Upper lobe of left lung (tissue), 6 donors: ENCODE measurements around the gene PMM1. TPM values are rescaled to one million over a fixed set of nuclear protein-coding genes. Genes with fewer than 3 reads are reported as not detected.

Experiments used
- ATAC-seq, 2 donors: fragments of 200-7000 bp; cut with Tn5 transposase; one replicate each; pipeline ENCODE4 v1.9.1; 2022; ENCODE audit warnings: mild to moderate bottlenecking in 2 of 2, moderate library complexity in 2 of 2; ENCODE audit not compliant: low FRiP score in 2 of 2
- DNase-seq, 2 donors: peaks; one replicate each; pipeline ENCODE4 v3.0.0-alpha.2; 2019 to 2020
- H3K27ac ChIP-seq, 4 donors: fragments of 200-600 bp; sonication (generic); one replicate each; pipeline ENCODE4 v1.5.1; 2016 to 2019
- H3K27me3 ChIP-seq, 4 donors: fragments of 200-600 bp; sonication (generic); one replicate each; pipeline ENCODE4 v1.5.1; 2017 to 2019
- H3K36me3 ChIP-seq, 4 donors: fragments of 200-600 bp; sonication (generic); one replicate each; pipeline ENCODE4 v1.5.1; 2016 to 2019
- H3K4me1 ChIP-seq, 4 donors: fragments of 200-600 bp; sonication (generic); one replicate each; pipeline ENCODE4 v1.5.1; 2018 to 2019
- H3K4me3 ChIP-seq, 4 donors: fragments of 200-600 bp; sonication (generic); one replicate each; pipeline ENCODE4 v1.5.1; 2017 to 2019; ENCODE audit warnings: mild to moderate bottlenecking in 2 of 4, moderate library complexity in 1 of 4
- H3K9me3 ChIP-seq, 4 donors: fragments of 200-600 bp; sonication (generic); one replicate each; pipeline ENCODE4 v1.5.1; 2018 to 2019
- EP300 ChIP-seq, 4 donors: sonication (generic); formaldehyde crosslinking; IDR thresholded peaks; one replicate each; pipeline ENCODE4 v1.5.1; 2017; ENCODE audit warnings: antibody characterized with exemption in 4 of 4, control low read depth in 2 of 4
- POLR2A ChIP-seq, 4 donors: fragments of 450-650 bp; IDR thresholded peaks; one replicate each; pipeline ENCODE4 v1.5.1; 2016 to 2017; ENCODE audit warnings: antibody characterized with exemption in 4 of 4, mild to moderate bottlenecking in 2 of 4
- POLR2AphosphoS5 ChIP-seq, 2 donors: sonication (generic); formaldehyde crosslinking; IDR thresholded peaks; one replicate each; pipeline ENCODE4 v1.5.1; 2017; ENCODE audit warnings: antibody characterized with exemption in 2 of 2
- WGBS, 2 donors: methylation state at CpG; one replicate each; pipeline ENCODE4 v1.1.5; 2017 to 2018; 5-methylcytosine and 5-hydroxymethylcytosine counted together
- total RNA-seq, 6 donors: library from RNA; depleted of rRNA in 4 of 6; stranded (reverse); fragments of >200 nt in 4 of 6; gene quantifications; one replicate each; pipeline versions ENCODE4 v1.1.0 to v1.2.1, GENCODE V29; 2016 to 2021
- TF ChIP-seq, protein P1 (sequence below), 6 experiments: fragments of 450-650 bp in 4 of 6; fragments of 200-600 bp in 2 of 6; sonication (generic) in 2 of 6; IDR thresholded peaks; one replicate each; pipeline ENCODE4 v1.5.1; 2016 to 2019; ENCODE audit warnings: antibody characterized with exemption in 6 of 6
- donor health status: DM: no; HTN: no; CAD: no; lungs with moderate emphysema.
- donor health status: DM: no; HTN: yes; CAD: no; lungs with severe emphysema.

The PMM1 gene
- total RNA-seq, 6 donors from 2014 or later = 42.1 to 226 (median 105) TPM

DNA sequence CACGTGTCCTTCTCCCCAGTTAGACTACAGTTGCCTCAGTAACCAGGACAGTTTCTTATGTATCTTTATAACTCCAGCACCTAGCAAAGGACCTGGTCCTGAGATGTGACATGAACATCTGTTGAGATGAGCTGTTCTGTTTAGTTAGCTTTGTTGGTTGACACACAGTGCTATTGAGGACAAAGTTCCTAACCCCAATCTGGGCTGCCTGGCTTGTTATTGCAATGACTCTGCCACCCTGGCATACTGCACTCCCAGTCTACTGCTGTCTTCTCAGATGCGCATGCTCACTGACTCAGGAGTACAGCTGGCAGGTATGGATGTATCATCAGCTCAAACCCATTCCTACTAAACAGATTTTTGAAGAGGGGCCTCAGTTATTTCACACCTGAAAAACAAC lies 23.8 kb upstream of the PMM1 start:
- H3K36me3 ChIP-seq = peaks cover 0 to 5% (median 0%) of the 10 kb centered on the region in 4 donors
- no peak overlapping the region for H3K4me3 ChIP-seq
- DNase-seq (no peak), ATAC-seq (no peak)
- no peaks in the 10 kb centered on the region for H3K27me3 ChIP-seq
- TF ChIP-seq, protein P1, sequence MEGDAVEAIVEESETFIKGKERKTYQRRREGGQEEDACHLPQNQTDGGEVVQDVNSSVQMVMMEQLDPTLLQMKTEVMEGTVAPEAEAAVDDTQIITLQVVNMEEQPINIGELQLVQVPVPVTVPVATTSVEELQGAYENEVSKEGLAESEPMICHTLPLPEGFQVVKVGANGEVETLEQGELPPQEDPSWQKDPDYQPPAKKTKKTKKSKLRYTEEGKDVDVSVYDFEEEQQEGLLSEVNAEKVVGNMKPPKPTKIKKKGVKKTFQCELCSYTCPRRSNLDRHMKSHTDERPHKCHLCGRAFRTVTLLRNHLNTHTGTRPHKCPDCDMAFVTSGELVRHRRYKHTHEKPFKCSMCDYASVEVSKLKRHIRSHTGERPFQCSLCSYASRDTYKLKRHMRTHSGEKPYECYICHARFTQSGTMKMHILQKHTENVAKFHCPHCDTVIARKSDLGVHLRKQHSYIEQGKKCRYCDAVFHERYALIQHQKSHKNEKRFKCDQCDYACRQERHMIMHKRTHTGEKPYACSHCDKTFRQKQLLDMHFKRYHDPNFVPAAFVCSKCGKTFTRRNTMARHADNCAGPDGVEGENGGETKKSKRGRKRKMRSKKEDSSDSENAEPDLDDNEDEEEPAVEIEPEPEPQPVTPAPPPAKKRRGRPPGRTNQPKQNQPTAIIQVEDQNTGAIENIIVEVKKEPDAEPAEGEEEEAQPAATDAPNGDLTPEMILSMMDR (IDR thresholded peaks at IDR 0.05) = no peak
- TF ChIP-seq POLR2AphosphoS5 (IDR thresholded peaks at IDR 0.05) = no peak
- no peak for TF ChIP-seq EP300 (IDR thresholded peaks at IDR 0.05)
- no peak for TF ChIP-seq POLR2A (IDR thresholded peaks at IDR 0.05)
- H3K4me1 ChIP-seq = peaks cover 0 to 11% (median 3%) of the 10 kb centered on the region in 4 donors
- no peaks in the 10 kb centered on the region for H3K9me3 ChIP-seq
- 93 to 100% methylated on average over 2 of the region's 2 CpGs for WGBS, 2 donors
- no peak overlapping the region for H3K27ac ChIP-seq

DNA sequence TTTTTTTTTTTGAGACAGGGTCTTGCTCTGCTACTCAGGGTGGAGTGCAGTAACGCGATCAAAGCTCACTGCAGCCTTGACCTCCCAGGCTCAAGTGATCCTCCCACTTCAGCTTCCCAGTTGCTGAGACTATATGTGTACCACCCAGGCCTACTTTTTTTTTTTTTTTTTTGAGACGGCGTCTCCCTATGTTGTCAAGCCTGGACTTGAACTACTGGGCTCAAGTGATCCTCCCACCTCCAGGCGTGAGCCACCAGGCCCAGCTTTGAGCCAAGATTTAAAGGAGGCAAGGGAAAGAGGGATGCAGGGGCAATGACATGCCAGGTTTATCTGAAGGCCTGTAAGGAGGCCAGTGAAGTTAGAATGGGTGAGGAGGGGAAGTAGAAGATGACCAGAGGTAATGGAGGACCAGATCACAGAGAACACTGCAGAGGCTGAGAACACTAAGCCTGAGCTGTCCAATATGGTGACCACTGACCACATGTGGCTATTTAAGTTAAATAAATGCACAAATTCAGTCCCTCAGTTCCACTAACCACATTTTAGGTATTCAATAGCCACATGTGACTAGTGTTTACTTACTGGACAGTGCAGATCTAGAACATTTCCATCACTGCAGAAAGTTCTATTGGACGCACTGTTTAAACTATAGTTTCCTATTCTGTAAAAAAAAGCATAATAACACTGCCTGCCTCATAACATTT lies 23.1 kb upstream of the PMM1 start:
- Histone ChIP-seq H3K4me1 (peaks cover 0 to 4% (median 0%) of the 10 kb centered on the region in 4 donors), H3K4me3 (no peak overlapping the region), H3K27ac (no peak overlapping the region), H3K27me3 (no peaks in the 10 kb centered on the region), H3K9me3 (no peaks in the 10 kb centered on the region), H3K36me3 (peaks cover 0 to 5% (median 0%) of the 10 kb centered on the region in 4 donors)
- DNase-seq (no peak), ATAC-seq (no peak)
- no peak for TF ChIP-seq EP300 (IDR thresholded peaks at IDR 0.05)
- TF ChIP-seq POLR2A (IDR thresholded peaks at IDR 0.05) = no peak
- TF ChIP-seq, protein P1 (IDR thresholded peaks at IDR 0.05) = no peak
- no peak for TF ChIP-seq POLR2AphosphoS5 (IDR thresholded peaks at IDR 0.05)
- 92% methylated on average over 6 of the region's 6 CpGs for WGBS, 2 donors

DNA sequence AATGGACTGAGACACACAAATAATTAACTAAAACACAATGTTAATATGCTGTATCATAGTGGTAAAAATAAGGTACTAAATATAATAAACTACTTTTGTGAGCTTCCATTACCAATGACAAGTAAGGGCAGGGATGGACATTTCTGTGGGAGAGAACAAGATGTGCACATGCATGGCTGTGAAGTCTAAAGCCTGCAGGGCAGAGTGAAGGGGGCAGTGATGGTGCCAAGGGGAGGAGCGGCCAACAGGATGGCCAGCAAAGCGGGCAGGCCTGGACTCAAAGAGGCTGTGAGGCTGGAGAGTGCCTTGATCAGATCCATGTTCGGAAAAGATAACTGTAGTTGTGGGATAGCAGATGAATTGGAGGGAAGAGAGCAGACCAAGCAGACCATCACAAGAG lies 18.7 kb upstream of the PMM1 start:
- Histone ChIP-seq H3K9me3 (no peaks in the 10 kb centered on the region), H3K4me3 (no peak overlapping the region), H3K4me1 (no peaks in the 10 kb centered on the region), H3K27ac (no peak overlapping the region), H3K27me3 (no peaks in the 10 kb centered on the region), H3K36me3 (peaks cover 3 to 38% (median 23%) of the 10 kb centered on the region in 4 donors)
- WGBS, 2 donors = 84 to 94% methylated on average over 3 of the region's 3 CpGs
- TF ChIP-seq, protein P1 (IDR thresholded peaks at IDR 0.05) = no peak
- TF ChIP-seq POLR2AphosphoS5 (IDR thresholded peaks at IDR 0.05) (no peak), POLR2A (IDR thresholded peaks at IDR 0.05) (no peak), EP300 (IDR thresholded peaks at IDR 0.05) (no peak)
- no peak for DNase-seq
- no peak for ATAC-seq

DNA sequence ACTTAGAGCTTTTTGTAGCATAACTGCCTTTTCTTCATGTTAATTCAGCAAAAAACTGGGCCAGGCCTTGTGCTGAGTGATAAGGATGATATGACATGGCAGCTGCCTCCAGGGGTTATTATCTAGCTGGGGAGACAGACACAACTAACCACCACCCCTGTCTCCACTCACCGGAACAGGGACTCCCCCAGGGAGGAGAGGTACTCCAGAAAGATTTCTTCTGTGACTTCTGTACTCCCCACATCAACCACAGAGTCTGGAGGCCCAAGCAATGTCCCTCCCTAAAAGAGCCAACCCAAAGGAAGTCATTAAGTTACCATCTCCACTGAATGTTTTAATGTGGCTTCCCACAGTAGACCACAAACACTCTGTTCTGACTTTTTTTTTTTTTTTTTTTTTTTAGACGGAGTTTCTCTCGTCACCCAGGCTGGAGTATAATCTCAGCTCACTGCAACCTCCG lies 14.3 kb upstream of the PMM1 start:
- Histone ChIP-seq H3K9me3 (no peaks in the 10 kb centered on the region), H3K4me3 (no peak overlapping the region), H3K4me1 (no peaks in the 10 kb centered on the region), H3K36me3 (peaks cover 13 to 76% (median 54%) of the 10 kb centered on the region in 4 donors), H3K27me3 (no peaks in the 10 kb centered on the region), H3K27ac (no peak overlapping the region)
- DNase-seq (no peak), ATAC-seq (no peak)
- TF ChIP-seq, protein P1 (IDR thresholded peaks at IDR 0.05) = no peak
- TF ChIP-seq EP300 (IDR thresholded peaks at IDR 0.05) (no peak), POLR2AphosphoS5 (IDR thresholded peaks at IDR 0.05) (no peak), POLR2A (IDR thresholded peaks at IDR 0.05) (no peak)
- WGBS, 2 donors = 68 to 82% methylated on average over 4 of the region's 4 CpGs

DNA sequence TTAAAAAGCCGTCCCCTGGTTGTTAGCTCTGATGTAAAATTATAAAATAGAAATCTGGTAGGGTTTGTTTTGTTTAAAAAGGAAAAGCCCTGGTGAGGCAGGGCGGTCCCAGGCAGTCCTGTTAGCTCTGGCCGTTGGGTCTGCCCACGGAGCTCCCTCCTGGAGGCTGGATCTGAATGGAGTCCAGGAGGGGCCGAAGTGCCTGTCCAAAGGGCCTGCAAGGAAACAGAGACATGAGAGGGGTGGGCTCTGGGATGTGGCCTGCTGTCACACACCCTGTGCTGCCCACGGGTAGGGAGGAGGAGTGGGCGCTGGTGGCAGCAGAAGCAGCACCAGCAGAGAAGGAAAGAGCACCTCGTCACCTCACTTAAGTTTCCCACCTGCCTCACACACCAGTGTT lies 11.3 kb upstream of the PMM1 start:
- Histone ChIP-seq H3K9me3 (no peaks in the 10 kb centered on the region), H3K4me3 (no peak overlapping the region), H3K36me3 (peaks cover 10 to 64% (median 42%) of the 10 kb centered on the region in 4 donors), H3K27ac (no peak overlapping the region), H3K27me3 (no peaks in the 10 kb centered on the region), H3K4me1 (peaks cover 0 to 10% (median 6%) of the 10 kb centered on the region in 4 donors)
- 91 to 95% methylated on average over 8 of the region's 8 CpGs for WGBS, 2 donors
- TF ChIP-seq POLR2AphosphoS5 (IDR thresholded peaks at IDR 0.05) (no peak), EP300 (IDR thresholded peaks at IDR 0.05) (no peak), POLR2A (IDR thresholded peaks at IDR 0.05) (no peak)
- TF ChIP-seq, protein P1 (IDR thresholded peaks at IDR 0.05) = no peak
- DNase-seq (no peak), ATAC-seq (no peak)
